ENCODE measurements around the gene PRRC2B.

Gene PRRC2B

DNA sequence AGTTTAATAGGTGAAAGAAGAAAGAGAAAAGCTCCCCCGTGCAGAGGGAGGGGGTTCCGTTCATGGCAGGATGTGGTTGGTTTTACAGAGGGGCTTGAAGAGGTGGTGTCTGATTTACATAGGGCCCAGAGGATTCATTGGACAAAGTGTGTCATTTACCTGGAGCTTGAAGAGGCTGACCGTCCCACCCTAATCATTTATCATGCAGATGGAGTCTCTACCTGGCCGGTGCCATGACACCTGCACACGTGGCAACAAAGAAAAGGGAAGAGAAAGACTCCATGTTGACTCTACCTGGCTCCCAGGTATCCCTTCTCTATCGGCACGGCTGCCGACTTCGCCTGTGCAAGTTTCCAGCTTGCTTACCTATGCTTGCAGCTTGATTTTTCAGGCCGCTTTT is 35.3 kb upstream of the PRRC2B start:
- no peaks in the 10 kb centered on the region for H3K27me3 ChIP-seq (ENCODE audit: low read depth, low read length)
- no peak for TF ChIP-seq EZH2phosphoT487 (IDR thresholded peaks at IDR 0.05; ENCODE audit: low read depth)
- TF ChIP-seq, protein P1, sequence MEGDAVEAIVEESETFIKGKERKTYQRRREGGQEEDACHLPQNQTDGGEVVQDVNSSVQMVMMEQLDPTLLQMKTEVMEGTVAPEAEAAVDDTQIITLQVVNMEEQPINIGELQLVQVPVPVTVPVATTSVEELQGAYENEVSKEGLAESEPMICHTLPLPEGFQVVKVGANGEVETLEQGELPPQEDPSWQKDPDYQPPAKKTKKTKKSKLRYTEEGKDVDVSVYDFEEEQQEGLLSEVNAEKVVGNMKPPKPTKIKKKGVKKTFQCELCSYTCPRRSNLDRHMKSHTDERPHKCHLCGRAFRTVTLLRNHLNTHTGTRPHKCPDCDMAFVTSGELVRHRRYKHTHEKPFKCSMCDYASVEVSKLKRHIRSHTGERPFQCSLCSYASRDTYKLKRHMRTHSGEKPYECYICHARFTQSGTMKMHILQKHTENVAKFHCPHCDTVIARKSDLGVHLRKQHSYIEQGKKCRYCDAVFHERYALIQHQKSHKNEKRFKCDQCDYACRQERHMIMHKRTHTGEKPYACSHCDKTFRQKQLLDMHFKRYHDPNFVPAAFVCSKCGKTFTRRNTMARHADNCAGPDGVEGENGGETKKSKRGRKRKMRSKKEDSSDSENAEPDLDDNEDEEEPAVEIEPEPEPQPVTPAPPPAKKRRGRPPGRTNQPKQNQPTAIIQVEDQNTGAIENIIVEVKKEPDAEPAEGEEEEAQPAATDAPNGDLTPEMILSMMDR (IDR thresholded peaks at IDR 0.05; ENCODE audit: low read depth, low read length), result no peak
- H4K20me1 ChIP-seq (ENCODE audit: insufficient read depth, low read length), result no peaks in the 10 kb centered on the region
- H3K79me2 ChIP-seq (ENCODE audit: low read length), result no peaks in the 10 kb centered on the region
- no peak overlapping the region for H3K4me2 ChIP-seq (ENCODE audit: low read length)
- no peaks in the 10 kb centered on the region for H3K36me3 ChIP-seq (replicated peaks; ENCODE audit: low read depth, low read length)
- H3K9me3 ChIP-seq (ENCODE audit: insufficient read depth, low read length), result no peaks in the 10 kb centered on the region
- no peak overlapping the region for H3K27ac ChIP-seq (ENCODE audit: low read length)
- no peak overlapping the region for H2AFZ ChIP-seq (ENCODE audit: low read depth, low read length)
- H3K9ac ChIP-seq (ENCODE audit: low read length), result no peak overlapping the region
- no peak overlapping the region for H3K4me3 ChIP-seq (ENCODE audit: low read length)
- H3K4me1 ChIP-seq (ENCODE audit: low read length), result peaks cover 3% of the 10 kb centered on the region; the same call in 1 of the 2 replicates

DNA sequence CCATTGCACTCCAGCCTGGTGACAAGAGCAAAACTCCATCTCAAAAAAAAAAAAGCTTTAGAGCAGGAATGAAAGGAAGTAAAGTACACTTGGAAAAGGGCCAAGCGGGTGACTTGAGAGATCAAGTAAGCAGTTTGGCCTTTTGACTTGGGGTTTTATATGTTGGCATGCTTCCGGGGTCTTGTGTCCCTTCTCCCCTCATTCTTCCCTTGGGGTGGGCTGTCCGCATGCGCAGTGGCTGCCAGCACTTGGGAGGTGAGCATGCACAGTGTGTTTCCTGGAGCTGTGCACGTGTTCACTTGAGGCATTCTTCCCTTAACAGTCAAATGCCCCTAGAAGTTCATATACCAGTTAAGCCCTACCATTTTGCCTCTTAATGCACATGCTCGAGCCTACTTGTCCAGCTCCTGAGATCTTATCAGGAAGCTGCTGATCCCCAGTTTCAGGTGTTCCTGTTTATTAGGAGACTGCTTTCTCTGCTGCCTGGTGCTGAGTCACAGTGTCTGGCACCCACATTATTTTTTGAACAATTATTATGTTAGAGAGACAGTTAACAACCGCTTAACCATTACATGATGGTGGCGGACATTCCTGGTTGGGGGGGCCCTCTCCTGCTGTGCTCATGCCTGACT is 32.6 kb upstream of the PRRC2B start:
- Histone ChIP-seq H3K27ac (ENCODE audit: low read length) (no peak overlapping the region), H4K20me1 (ENCODE audit: insufficient read depth, low read length) (no peaks in the 10 kb centered on the region), H3K4me2 (ENCODE audit: low read length) (no peak overlapping the region), H3K4me3 (ENCODE audit: low read length) (no peak overlapping the region), H3K27me3 (ENCODE audit: low read depth, low read length) (no peaks in the 10 kb centered on the region), H3K79me2 (ENCODE audit: low read length) (no peaks in the 10 kb centered on the region), H3K4me1 (ENCODE audit: low read length) (peaks cover 3% of the 10 kb centered on the region; the same call in 1 of the 2 replicates), H3K9me3 (ENCODE audit: insufficient read depth, low read length) (no peaks in the 10 kb centered on the region), H3K9ac (ENCODE audit: low read length) (no peak overlapping the region), H3K36me3 (replicated peaks; ENCODE audit: low read depth, low read length) (no peaks in the 10 kb centered on the region), H2AFZ (ENCODE audit: low read depth, low read length) (no peak overlapping the region)
- no peak for TF ChIP-seq EZH2phosphoT487 (IDR thresholded peaks at IDR 0.05; ENCODE audit: low read depth)
- TF ChIP-seq, protein P1 (IDR thresholded peaks at IDR 0.05; ENCODE audit: low read depth, low read length), result no peak

DNA sequence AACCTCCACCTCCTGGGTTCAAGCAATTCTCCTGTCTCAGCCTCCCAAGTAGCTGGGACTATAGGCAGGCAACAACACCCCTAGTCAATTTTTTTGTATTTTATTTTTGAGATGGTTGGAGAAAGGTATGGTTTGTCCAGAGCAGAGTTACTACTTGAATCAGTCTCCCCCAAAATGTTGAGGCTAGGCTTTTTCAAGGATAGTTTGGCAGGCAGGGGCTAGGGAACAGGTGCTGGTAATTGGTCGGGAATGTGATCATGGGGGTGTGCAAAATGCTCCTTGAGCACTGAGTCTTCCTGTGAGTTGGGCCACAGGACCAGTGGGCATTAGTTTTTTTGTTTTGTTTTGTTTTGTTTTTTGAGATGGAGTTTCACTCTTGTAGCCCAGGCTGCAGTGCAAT is 28.3 kb upstream of the PRRC2B start:
- Histone ChIP-seq H3K9ac (ENCODE audit: low read length) (no peak overlapping the region), H3K27me3 (ENCODE audit: low read depth, low read length) (no peaks in the 10 kb centered on the region), H4K20me1 (ENCODE audit: insufficient read depth, low read length) (no peaks in the 10 kb centered on the region), H3K4me1 (ENCODE audit: low read length) (no peaks in the 10 kb centered on the region), H3K4me3 (ENCODE audit: low read length) (no peak overlapping the region), H2AFZ (ENCODE audit: low read depth, low read length) (no peak overlapping the region), H3K4me2 (ENCODE audit: low read length) (no peak overlapping the region), H3K27ac (ENCODE audit: low read length) (no peak overlapping the region), H3K9me3 (ENCODE audit: insufficient read depth, low read length) (no peaks in the 10 kb centered on the region), H3K79me2 (ENCODE audit: low read length) (no peaks in the 10 kb centered on the region), H3K36me3 (replicated peaks; ENCODE audit: low read depth, low read length) (no peaks in the 10 kb centered on the region)
- TF ChIP-seq, protein P1 (IDR thresholded peaks at IDR 0.05; ENCODE audit: low read depth, low read length), result no peak
- TF ChIP-seq EZH2phosphoT487 (IDR thresholded peaks at IDR 0.05; ENCODE audit: low read depth), result no peak

DNA sequence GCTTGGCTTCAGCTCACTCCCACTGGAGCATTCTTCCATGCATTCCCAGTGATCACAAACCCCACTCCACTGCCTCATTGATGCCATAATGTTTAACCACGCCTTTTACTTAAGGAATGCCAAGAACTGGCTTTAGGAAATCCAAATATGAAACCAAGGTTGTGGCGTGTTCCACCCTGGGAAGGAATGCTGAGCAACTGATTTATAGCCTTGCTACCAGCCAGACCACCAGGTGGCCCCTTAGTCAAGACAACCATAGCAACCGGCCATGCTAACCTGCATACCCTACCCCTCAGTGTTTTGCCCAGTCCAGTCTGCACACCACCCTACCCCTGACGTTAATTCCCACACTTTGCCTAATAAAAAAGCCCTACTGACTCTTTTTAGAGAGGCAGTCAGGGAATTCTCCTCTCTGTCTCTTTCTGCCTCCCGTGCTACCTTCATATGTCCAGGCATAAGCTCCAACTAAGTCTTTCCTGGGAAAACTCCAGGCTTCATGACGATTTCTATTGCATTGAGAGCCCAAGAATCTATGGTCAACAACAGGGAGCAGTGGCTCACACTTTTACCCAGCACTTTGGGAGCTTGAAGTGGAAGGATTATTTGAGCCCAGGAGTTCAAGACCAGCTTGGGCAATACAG is 27.0 kb upstream of the PRRC2B start:
- no peak overlapping the region for H2AFZ ChIP-seq (ENCODE audit: low read depth, low read length)
- H3K27ac ChIP-seq (ENCODE audit: low read length), result no peak overlapping the region
- H3K4me3 ChIP-seq (ENCODE audit: low read length), result no peak overlapping the region
- H3K9ac ChIP-seq (ENCODE audit: low read length), result no peak overlapping the region
- TF ChIP-seq, protein P1 (IDR thresholded peaks at IDR 0.05; ENCODE audit: low read depth, low read length), result peak; percentile 42
- TF ChIP-seq EZH2phosphoT487 (IDR thresholded peaks at IDR 0.05; ENCODE audit: low read depth), result no peak
- H3K79me2 ChIP-seq (ENCODE audit: low read length), result no peaks in the 10 kb centered on the region; the same call in 1 of the 2 replicates
- no peak overlapping the region for H3K4me2 ChIP-seq (ENCODE audit: low read length)
- no peaks in the 10 kb centered on the region for H3K36me3 ChIP-seq (replicated peaks; ENCODE audit: low read depth, low read length)
- no peaks in the 10 kb centered on the region for H4K20me1 ChIP-seq (ENCODE audit: insufficient read depth, low read length)
- no peaks in the 10 kb centered on the region for H3K27me3 ChIP-seq (ENCODE audit: low read depth, low read length)
- H3K9me3 ChIP-seq (ENCODE audit: insufficient read depth, low read length), result no peaks in the 10 kb centered on the region
- no peaks in the 10 kb centered on the region for H3K4me1 ChIP-seq (ENCODE audit: low read length)
